ENCODE results near the gene CC2D2A.

DNA sequence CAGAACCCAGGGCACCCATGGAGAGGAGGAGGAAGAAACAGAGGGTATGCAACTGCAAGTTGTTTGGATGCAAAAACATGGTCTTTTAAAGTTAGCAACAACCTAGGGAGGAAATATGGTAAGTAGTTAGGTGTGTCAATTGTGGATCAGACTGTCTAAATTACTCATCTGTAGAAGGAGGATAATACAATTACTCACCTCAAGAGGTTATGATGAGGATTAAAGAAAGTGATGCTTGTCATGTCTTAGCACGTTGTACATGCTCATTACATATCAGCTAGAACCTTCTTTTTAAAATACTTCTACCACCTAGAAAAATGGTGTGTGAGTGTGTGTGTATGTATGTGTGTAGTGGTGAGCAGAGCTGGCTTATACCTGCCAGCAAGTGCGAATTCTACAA lies 44.2 kb upstream of the CC2D2A start:
- TF ChIP-seq POLR2AphosphoS5 (IDR thresholded peaks at IDR 0.05): no peak
- TF ChIP-seq, protein P1, sequence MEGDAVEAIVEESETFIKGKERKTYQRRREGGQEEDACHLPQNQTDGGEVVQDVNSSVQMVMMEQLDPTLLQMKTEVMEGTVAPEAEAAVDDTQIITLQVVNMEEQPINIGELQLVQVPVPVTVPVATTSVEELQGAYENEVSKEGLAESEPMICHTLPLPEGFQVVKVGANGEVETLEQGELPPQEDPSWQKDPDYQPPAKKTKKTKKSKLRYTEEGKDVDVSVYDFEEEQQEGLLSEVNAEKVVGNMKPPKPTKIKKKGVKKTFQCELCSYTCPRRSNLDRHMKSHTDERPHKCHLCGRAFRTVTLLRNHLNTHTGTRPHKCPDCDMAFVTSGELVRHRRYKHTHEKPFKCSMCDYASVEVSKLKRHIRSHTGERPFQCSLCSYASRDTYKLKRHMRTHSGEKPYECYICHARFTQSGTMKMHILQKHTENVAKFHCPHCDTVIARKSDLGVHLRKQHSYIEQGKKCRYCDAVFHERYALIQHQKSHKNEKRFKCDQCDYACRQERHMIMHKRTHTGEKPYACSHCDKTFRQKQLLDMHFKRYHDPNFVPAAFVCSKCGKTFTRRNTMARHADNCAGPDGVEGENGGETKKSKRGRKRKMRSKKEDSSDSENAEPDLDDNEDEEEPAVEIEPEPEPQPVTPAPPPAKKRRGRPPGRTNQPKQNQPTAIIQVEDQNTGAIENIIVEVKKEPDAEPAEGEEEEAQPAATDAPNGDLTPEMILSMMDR (IDR thresholded peaks at IDR 0.05): no peak

Measured in transverse colon (tissue), 4 donors.